DMS53 treated with DMSO at 0.1 percent for 48 hours (cell line): ENCODE measurements around the gene AMH.

Experiments
- DNase-seq: peaks from one replicate; lab custom pipeline; 2025; ENCODE audit not compliant: unreplicated experiment; lab: John Stamatoyannopoulos, UW

The AMH gene

DNA sequence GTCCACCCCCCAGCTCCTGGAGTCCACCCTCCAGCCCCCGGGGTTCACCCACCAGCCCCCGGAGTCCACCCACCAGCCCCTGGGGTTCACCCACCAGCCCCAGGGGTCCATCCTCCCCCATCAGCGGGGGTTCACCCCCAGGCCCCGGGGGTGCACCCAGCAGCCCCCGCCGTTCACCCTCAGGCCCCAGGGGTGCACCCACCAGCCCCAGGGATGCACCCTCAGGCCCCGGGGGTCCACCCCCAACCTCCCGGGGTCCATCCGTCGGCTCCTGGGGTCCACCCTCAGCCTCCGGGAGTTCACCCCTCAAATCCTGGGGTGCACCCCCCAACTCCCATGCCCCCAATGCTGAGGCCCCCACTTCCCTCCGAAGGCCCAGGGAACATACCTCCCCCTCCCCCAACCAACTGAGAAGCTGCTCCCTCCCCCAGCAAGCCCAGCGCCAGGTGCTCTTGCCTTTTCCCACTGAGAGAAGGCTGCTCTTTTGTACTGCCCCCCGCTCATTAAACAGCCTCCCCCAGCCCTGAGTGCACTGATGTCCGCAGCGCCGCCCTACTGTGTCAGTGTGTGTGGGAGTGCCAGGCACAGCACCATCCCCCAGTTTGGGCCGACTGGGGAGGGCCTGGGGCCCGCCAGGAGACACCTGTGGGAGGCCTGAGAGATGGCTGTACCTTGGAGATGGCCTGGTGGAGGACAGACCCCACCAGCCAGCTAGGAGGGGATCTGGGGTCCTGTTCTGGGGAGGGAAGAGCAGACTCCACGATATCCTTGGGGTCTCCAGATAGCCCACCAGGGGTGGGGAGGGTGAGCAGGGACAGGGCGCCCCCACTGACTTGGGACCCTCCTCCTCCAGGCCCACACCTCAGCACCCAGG, 750 bp upstream of the AMH start:
- DNase-seq = no peak

DNA sequence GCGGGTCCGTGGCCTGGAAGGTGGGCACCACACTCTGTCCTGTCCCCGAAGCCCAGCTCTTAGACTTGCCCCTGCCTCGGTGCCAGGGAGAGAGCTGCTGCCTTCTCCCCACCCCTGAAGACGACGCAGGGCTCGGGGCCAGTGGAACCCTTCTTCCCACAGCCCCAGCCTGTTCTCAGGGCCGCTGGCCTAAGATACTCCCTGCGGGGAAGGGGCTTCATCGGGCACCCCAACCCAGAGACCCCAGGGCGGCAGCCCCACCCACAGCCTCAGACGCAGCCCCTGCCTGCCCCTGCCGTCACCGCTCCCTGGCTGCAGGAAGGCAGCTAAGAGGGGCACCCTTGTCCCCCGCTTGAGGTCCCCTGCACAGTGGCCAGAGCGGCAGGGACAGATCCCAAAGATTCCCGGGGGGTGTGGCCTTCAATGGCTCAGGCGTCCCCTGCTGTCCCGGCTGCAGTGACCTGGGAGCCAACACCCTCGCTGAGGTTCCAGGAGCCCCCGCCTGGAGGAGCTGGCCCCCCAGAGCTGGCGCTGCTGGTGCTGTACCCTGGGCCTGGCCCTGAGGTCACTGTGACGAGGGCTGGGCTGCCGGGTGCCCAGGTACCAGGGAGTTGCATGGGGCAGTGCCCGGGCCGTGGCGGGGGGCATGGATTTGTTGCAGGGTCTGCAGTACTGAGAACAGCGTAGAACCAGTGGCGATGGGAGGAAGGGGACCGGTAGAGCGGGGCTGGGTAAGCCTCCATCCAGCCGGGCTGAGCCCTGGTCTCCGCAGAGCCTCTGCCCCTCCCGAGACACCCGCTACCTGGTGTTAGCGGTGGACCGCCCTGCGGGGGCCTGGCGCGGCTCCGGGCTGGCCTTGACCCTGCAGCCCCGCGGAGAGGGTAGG, 1.0 kb downstream of the AMH start:
- no peak for DNase-seq

DNA sequence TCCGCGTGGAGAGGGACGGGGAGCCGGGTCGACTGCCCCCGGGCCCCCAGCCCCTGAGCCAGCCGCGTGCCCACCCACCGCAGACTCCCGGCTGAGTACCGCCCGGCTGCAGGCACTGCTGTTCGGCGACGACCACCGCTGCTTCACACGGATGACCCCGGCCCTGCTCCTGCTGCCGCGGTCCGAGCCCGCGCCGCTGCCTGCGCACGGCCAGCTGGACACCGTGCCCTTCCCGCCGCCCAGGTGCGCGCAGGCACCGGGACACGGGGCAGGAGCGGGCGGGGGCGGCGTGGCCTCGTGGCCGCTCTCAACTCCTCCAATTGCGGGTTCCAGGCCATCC, 1.6 kb downstream of the AMH start:
- DNase-seq = no peak

DNA sequence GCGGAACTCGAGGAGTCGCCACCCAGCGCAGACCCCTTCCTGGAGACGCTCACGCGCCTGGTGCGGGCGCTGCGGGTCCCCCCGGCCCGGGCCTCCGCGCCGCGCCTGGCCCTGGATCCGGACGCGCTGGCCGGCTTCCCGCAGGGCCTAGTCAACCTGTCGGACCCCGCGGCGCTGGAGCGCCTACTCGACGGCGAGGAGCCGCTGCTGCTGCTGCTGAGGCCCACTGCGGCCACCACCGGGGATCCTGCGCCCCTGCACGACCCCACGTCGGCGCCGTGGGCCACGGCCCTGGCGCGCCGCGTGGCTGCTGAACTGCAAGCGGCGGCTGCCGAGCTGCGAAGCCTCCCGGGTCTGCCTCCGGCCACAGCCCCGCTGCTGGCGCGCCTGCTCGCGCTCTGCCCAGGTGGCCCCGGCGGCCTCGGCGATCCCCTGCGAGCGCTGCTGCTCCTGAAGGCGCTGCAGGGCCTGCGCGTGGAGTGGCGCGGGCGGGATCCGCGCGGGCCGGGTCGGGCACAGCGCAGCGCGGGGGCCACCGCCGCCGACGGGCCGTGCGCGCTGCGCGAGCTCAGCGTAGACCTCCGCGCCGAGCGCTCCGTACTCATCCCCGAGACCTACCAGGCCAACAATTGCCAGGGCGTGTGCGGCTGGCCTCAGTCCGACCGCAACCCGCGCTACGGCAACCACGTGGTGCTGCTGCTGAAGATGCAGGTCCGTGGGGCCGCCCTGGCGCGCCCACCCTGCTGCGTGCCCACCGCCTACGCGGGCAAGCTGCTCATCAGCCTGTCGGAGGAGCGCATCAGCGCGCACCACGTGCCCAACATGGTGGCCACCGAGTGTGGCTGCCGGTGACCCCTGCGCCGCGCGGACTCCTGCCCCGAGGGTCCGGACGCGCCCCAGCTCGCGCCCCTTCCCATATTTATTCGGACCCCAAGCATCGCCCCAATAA, 2.3 kb downstream of the AMH start:
- no peak for DNase-seq

DNA sequence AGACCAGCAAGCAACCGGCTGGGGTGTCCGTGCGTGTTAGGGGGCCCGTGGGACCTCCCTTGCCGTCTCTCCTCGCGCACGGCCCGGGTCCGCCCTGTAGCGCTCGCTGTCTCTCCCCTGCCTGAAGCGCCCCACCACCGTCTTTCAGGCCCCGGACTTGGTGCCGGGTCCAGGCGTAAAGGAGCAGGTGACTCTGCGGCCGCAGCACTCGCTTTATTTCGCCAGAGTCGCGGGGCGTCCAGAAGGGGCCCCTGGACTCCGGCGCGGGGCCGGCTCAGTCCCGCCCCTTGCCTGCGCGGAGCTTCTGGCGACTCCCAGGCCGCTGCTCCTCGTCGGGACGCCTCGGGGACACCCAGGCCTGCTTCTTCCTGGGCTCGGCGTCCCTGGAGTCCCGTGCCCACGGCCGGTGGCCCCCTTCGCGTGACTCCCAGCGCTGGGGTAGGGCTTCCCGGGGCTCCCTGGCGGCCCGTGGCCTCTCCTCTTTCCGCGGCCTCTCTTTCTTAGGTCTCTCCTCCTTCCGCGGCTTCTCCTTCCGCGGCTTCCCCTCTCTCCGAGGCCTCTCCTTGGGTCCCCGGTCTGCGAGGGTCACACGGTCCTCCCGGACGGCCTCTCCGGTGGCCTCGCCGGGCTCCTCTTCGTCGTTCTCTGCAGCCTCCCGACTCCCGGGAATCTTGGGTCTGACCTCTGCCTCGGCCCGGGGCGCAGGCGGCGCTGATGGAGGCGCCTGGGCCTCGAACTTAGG, 3.1 kb downstream of the AMH start:
- no peak for DNase-seq

DNA sequence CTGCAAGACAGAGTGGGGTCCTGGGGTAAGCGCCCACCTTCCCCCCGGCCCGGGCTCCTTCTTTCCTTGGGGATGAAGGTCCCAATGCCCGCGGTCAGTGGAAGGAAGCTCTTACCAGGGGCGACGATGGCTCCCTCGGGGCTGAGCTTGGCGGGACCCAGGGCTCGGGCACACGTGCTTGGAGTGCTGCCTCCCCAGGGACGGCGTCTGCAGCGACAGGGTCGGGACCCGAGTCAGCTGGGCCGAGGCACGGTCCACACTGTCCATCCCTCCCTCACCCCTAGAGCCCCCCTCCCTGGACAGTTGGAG, 3.6 kb downstream of the AMH start:
- no peak for DNase-seq

DNA sequence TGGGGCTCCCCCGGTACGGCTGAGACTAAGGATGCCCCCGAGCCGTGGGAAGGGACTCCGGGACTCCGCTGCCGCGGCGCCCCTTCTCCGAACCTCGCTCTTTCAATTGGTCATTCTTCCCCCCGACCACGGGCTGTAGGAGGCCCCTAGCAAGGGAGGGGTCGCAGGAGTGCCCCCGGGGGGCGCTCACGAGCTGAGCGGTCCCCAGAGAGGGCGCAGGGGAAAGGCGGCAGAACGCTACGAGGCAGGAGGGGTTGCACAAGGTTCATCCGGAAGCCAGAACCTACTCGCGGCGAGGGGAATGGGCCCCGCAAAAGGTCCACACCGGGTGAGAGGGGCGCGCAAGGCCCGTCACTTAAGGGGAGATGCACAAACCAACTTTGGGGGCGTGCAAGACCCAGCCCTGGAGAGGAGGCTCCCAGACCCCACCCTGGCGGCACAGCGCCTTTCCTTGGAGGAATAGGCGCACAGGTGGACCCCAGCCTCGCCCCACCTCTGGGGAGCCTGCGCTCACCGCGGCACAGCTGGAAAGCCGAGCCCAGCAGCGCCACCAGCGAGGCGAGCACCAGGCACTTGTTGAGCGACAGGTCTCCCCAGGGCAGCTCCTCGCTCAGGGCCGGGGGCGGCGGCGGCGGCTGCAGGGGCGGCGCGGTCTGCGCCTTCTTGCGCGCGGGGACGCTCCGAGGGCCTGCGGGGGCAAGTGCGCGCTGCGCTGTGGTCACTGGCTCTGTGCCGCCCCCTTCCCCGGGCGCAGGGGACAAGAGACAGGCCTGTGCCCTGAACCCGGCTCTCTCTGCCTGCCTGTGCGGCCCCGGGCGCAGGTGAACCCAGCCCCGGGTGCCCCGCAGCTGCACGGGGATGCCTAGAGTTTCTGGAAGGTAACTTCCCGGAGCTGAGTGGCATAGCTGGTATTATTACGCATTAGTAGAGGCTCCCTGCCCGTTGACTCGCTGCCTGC, 4.3 kb downstream of the AMH start:
- no peak for DNase-seq

DNA sequence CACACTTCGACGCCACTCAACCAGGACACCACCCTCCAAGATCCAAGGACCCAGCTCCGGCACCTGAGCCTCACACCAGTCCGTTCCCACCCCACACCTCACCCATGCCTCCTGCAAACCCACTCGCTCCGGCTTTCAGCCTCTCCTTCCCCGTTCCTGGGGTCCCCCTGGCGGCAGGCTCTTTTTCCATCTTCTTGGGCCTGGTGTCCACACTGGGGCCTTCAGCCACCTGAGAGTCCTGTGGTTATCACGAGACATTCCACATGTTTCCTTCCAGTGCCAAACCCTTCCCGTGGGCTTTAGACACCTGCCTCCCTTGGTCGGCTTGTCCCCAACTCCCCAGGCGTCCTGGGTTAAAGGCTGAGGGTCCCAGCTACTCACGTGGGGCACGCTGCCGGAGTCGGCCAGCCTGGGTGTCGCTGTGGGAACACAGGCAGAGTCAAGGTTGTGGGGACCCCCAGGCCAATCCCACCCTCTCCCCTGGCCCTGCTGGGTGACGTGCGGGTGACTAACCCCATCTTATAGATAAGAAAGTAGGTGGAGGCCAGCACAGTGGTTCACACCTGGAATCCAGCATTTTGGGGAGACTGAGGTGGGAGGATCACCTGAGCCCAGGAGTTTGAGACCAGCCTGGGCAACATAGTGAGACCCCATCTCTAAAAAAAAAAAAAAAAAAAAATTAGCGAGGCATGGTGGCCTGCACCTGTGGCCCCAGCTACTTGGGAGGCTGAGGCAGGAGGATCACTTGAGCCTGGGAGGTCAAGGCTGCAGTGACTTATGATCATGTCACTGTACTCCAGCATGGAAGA, 5.1 kb downstream of the AMH start:
- DNase-seq = no peak

DNA sequence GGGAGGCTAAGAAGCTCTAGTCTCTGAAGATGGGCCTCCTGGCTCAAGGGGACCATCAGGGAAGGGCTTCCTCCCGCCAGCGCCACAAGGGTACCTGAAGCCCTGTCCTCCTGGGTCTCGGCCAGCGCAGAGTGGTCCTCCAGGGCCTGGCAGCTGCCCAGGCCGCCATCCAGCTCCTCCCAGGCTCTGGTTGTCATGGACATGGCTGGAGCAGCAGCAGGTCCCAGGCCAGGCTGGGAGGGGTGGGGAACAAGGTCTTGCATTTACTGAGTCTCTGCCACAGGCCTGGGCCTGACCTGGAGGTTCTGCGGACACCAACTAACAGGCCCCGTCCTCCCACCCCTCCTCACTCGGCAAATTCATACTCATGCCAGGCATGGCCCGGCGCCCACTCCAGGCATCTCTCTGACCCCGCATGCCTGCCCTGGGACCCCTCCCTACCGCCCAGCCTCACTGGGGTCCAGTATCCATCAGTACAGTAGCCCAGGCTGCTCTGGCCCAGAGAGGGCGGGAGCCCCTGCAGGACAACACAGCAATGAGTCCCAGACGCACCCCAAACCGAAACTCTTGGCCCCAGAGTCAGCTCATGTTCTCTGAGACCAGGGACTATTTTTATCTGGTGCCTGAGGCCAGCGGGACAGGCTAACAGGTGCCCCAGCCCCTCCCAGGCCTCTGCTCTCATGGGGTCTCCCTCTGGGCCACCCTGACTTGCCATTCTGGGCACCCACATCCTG, 6.2 kb downstream of the AMH start:
- no peak for DNase-seq

DNA sequence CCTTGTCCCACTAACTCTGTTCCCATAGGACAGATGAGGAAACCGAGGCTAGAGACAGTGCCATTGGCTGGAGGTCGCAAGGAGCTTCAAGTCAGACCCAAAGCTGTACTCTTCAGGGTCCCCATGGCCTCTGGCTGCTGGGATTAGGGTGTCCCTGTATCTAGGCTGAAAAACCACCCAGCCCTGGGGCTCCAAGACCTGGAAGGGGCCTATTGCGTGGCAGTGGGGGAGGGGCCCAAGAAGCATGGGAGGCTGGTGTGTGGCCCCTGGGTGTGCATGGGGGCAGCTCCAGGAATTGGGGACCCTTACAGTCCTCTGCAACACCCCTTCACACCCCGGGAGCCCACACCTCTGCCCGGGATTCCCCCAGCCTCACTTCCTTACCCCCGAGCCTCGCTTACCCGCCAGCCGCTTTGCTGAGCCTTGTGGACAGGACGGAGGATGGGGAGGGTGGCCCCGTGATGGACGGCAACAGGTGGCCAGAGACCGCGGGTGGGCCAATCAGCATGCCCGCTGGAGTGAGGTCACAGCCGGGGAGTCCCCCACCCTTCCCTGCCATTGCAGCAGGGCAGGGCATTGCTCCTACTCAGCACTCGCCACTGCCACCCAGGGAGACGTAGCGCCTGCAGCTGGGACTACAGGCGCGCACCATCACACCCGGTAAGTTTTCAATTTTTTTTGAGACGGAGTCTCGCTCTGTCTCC, 7.0 kb downstream of the AMH start, which contains the start of gene JSRP1:
Gene JSRP1 (minus strand): TSS at position 436 of the 704 bp plus-strand sequence. CDS start 1,103 bp downstream, outside the sequence.
- no peak for DNase-seq

DNA sequence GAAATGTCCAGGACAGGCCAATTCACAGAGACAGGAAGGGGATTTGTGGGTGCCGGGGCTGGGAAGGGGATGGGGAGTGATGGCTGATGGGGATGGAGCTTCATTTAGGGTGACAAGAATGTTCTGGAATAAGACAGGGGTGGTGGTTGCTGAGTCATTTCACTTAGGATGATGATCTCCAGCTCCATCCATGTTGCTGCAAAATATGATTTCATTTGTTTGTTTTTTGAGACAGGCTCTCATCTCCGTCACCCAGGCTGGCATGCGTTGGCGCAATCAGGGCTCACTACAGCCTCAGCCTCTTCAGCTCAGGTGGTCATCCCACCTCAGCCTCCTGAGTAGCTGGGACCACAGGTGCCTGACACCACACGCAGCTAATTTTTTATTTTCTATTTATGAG, 10.2 kb downstream of the AMH start:
- peak; percentile 34 for DNase-seq

DNA sequence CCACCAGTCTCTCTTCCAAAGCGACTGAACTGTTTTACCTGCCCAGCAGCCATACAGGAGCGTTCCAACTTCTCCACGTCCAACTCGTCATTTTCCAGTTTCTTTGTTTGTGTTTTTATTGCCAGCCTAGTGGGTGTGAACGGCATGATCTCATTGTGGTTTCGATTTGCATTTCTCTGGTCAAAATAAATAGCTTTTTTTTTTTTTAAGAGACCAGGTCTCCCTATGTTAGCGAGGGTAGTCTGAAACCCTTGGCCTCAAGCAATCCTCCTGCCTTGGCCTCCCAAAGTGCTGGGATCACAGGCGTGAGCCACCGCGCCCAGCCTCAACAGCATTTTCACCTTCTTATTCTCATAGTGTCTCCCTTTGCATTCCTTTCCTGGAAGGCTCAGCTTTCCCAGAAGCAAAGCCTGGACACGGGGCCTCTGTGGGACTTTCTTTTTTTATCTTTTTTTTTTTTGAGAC, 11.2 kb downstream of the AMH start:
- no peak for DNase-seq

DNA sequence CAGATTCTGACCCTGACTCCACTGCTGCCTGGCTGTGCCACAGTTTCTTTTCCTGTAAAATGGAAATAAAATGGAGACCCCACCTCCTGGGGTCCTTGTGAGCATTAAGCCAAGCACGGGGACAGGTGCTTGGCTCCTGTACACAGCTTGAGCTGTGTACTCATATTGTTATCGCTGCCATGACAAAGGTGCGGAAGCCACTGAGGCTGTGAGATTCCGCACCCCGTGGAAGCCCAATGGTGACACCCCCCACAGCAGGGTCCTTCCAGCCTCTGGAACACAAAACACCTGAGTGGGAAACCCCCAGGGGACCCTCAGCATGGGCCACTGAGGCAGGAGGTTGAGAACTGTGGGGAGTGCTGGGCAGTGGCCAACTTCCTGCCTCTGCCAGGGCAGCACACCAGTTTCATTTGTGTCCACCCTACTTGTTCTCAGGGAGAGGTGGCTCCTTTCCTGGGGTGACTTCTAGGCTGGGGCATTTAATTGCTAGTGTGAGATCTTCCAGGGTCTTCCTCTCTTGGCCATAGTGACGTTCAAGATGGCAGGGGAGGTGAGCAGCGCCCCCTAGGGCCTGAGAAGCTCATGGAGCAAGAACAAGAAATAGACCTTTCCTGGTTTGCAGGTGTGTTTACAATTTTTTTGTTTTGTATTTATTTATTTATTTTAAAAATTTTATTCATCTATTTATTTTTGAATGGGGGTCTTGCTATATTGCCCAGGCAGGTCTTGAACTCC, 12.5 kb downstream of the AMH start:
- DNase-seq = no peak

DNA sequence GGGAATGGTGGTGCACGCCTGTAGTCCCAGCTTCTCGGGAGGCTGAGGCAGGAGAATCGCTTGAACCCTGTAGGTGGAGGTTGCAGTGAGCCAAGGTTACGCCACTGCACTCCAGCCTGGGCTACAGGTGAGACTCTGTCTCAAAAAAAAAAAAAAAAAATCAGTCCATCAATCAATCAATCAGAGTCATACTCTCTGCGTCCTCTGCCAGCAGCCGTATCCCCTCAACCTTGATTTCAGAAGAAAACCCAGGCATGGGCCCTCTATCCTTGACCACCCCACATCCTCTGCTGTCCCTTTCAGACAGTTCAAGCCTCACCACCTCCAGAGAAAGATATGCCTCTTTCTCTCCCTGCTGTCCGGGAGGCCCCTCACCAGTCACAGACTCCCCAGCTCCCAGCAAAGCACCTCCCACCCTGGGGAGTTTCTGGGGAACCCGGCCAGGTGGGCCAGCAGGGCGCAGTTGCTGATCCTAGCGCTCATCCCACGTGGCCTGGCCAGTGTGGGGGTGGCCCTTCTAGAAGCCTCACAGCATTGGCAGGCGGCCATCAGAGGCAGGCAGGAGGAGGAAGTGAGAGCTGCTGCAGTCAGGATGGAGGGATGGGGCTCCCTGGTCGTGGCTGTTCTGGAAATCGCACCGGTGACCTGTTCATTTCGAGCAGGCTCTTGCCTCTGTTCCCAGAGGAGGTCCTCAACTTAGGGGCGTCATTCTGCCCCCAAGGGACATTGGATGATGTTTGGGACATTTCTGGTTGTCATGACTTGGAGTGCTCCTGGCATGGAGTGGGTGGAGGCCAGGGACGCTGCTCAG, 17.3 kb downstream of the AMH start:
- DNase-seq = no peak

DNA sequence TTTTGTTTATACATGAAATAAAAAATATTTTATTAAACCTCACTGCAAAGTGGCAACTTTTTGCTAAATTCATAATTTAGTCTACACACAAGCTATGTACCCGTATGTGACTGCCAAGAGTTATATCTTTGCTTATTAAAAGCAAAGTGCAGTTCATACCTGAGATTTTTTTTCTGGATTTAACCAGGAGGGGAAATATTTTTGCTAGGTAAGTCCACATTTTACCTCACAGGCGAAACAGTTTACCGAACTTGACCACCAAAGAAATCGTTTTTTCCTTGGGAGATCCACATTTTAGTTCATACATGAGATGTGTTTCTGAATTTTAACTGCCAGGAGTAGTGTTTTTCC, 19.3 kb downstream of the AMH start:
- DNase-seq = no peak

DNA sequence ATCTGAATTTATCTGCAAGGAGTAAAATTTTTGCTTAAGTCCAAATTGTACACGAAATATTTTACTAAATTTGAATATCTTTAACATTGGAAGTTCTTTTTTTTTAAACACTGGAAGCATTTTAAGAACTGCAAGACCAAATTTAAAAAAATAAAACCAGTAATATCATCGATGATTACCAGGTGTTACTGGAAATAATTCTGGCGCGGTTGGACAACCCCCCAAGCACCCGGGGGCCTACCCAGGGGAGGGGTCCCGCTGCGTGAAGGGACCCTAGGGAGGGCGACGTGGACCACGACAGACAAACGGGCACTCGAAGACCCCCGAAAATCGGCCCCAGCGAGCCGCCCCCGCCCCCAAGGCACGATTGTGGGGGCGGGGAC, 19.7 kb downstream of the AMH start:
- no peak for DNase-seq
